Mammary epithelial cell (primary cell): ENCODE measurements around the gene UNC5C.

Source experiments
- EZH2 ChIP-seq: IDR thresholded peaks from 2 replicates; pipeline ENCODE4 v1.6.1; 2012; ENCODE audit warnings: low read length, inconsistent platforms, borderline replicate concordance
- TF ChIP-seq, protein P1 (sequence below), 2 donors: IDR thresholded peaks in 1 of 2; conservative IDR thresholded peaks in 1 of 2; 2 replicates each; pipeline ENCODE4 v1.5.1; 2011 to 2012; ENCODE audit warnings: inconsistent platforms in 2 of 2, low read length in 2 of 2, mild to moderate bottlenecking in 2 of 2, control low read depth in 1 of 2, low read depth in 1 of 2; ENCODE audit not compliant: insufficient read depth in 1 of 2; ENCODE audit errors: extremely low read depth in 1 of 2

- TF ChIP-seq EZH2, result no peak
- TF ChIP-seq, protein P1, sequence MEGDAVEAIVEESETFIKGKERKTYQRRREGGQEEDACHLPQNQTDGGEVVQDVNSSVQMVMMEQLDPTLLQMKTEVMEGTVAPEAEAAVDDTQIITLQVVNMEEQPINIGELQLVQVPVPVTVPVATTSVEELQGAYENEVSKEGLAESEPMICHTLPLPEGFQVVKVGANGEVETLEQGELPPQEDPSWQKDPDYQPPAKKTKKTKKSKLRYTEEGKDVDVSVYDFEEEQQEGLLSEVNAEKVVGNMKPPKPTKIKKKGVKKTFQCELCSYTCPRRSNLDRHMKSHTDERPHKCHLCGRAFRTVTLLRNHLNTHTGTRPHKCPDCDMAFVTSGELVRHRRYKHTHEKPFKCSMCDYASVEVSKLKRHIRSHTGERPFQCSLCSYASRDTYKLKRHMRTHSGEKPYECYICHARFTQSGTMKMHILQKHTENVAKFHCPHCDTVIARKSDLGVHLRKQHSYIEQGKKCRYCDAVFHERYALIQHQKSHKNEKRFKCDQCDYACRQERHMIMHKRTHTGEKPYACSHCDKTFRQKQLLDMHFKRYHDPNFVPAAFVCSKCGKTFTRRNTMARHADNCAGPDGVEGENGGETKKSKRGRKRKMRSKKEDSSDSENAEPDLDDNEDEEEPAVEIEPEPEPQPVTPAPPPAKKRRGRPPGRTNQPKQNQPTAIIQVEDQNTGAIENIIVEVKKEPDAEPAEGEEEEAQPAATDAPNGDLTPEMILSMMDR (conservative IDR thresholded peaks at IDR 0.05 in 1 of 2, IDR thresholded peaks at IDR 0.05 in 1 of 2; ENCODE audit: extremely low read depth in 1 of 2, insufficient read depth in 1 of 2, low read depth in 1 of 2, low read length in 2 of 2), result no peak
Measured at GRCh38 chr4:95541094-95541493, 7.7 kb downstream of the UNC5C start.
